ENCODE measurements around the gene SDC1. TPM values are rescaled to one million over a fixed set of nuclear protein-coding genes. Genes with fewer than 3 reads are reported as not detected.

Gene SDC1
- total and polyA plus RNA-seq, 2 of the 8 experiments (the other 6 are each of a cell fraction or from before 2014, with no cell fraction given): 45.3 to 73.3 TPM

DNA sequence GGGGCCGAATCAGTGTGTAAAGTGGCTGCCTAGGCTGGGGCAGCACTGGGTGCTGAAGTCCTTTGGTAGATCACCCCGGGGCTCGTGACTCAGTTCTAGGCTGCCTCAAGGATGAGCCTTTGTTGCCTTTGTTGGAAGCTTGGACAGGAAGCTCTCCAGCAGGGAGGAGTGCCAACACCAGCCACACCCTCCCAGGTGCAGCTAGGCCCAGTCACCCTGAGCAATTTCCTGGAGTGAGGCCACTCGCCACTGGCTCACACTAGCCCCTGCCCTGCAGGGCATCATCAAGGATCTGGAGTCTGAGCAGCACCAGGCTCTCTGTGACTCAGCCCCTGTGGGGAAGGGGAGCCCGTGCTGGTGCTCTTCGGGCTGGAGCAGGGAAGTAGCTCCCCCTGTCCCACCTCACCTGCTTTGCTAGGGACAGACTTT lies 6.7 kb upstream of the SDC1 start (continued):
- no peak for TF ChIP-seq ZNF274 (IDR thresholded peaks at IDR 0.05; ENCODE audit: borderline replicate concordance, extremely low read depth, low read length)
